GM23338 (cell line): ENCODE results near the gene TCP11L2. TPM values are rescaled to one million over a fixed set of nuclear protein-coding genes. Genes with fewer than 3 reads are reported as not detected.

Experiments used
- ATAC-seq: fragments of 200-7000 bp; cut with Tn5 transposase; 3 replicates; pipeline ENCODE4 v1.9.1; 2020
- DNase-seq: peaks from one replicate; pipeline ENCODE4 v3.0.0-alpha.2; 2015; ENCODE audit warnings: low spot score
- H2AFZ ChIP-seq: fragments of 200-600 bp; sonication (generic); 2 replicates; pipeline ENCODE4 v1.8.0; 2016; ENCODE audit warnings: antibody characterized with exemption, mild to moderate bottlenecking, moderate library complexity
- H3F3A ChIP-seq: fragments of 200-600 bp; sonication (generic); replicated peaks from 2 replicates; pipeline ENCODE4 v1.8.0; 2017; ENCODE audit warnings: antibody characterized with exemption, mixed run types, low read depth
- H3K27ac ChIP-seq: fragments of 200-600 bp; sonication (generic); 2 replicates; pipeline ENCODE4 v1.6.1; 2016; ENCODE audit warnings: low read depth
- H3K27me3 ChIP-seq: fragments of 200-600 bp; sonication (generic); 2 replicates; pipeline ENCODE4 v1.8.0; 2016; ENCODE audit warnings: mild to moderate bottlenecking, mixed run types, moderate library complexity; ENCODE audit not compliant: insufficient read depth
- H3K36me3 ChIP-seq: fragments of 200-600 bp; sonication (generic); 2 replicates; pipeline ENCODE4 v1.8.0; 2016; ENCODE audit warnings: mild to moderate bottlenecking; ENCODE audit not compliant: insufficient read depth
- H3K4me1 ChIP-seq: fragments of 200-600 bp; sonication (generic); 2 replicates; pipeline ENCODE4 v1.8.0; 2016; ENCODE audit warnings: mild to moderate bottlenecking, moderate library complexity; ENCODE audit not compliant: insufficient read depth
- H3K4me2 ChIP-seq: fragments of 200-600 bp; sonication (generic); 2 replicates; pipeline ENCODE4 v1.7.1; 2017; ENCODE audit warnings: mixed run types
- H3K4me3 ChIP-seq: fragments of 200-600 bp; sonication (generic); 2 replicates; pipeline ENCODE4 v1.6.1; 2016; ENCODE audit warnings: mixed run types
- H3K79me2 ChIP-seq: fragments of 200-600 bp; sonication (generic); replicated peaks from 2 replicates; pipeline ENCODE4 v1.8.0; 2017; ENCODE audit warnings: mild to moderate bottlenecking; ENCODE audit not compliant: insufficient read depth
- H3K9me2 ChIP-seq: fragments of 200-600 bp; sonication (generic); 2 replicates; pipeline ENCODE4 v1.8.0; 2017; ENCODE audit not compliant: insufficient read depth
- H4K20me1 ChIP-seq: fragments of 200-600 bp; sonication (generic); replicated peaks from 2 replicates; pipeline ENCODE4 v1.8.0; 2017; ENCODE audit warnings: mild to moderate bottlenecking; ENCODE audit not compliant: insufficient read depth
- H3K27ac Mint-ChIP-seq: 2 replicates; pipeline ENCODE4 v1.8.0; 2020; ENCODE audit warnings: inconsistent platforms, mild to moderate bottlenecking, moderate library complexity, mixed read lengths
- H3K27me3 Mint-ChIP-seq: 3 replicates; pipeline ENCODE4 v1.8.0; 2022; ENCODE audit warnings: low read depth, mild to moderate bottlenecking, moderate library complexity, mixed read lengths, inconsistent platforms; ENCODE audit not compliant: insufficient read depth, poor library complexity
- H3K36me3 Mint-ChIP-seq: 3 replicates; pipeline ENCODE4 v1.8.0; 2021; ENCODE audit warnings: low read depth, mild to moderate bottlenecking, inconsistent platforms, moderate library complexity, mixed read lengths
- H3K4me1 Mint-ChIP-seq: 3 replicates; pipeline ENCODE4 v1.8.0; 2020; ENCODE audit warnings: mild to moderate bottlenecking, inconsistent platforms, mixed read lengths
- H3K4me3 Mint-ChIP-seq: 3 replicates; pipeline ENCODE4 v1.8.0; 2021; ENCODE audit warnings: moderate library complexity, mild to moderate bottlenecking, inconsistent platforms, mixed read lengths
- H3K9me3 Mint-ChIP-seq: 3 replicates; pipeline ENCODE4 v1.8.0; 2020; ENCODE audit warnings: moderate library complexity, mild to moderate bottlenecking, inconsistent platforms, mixed read lengths
- CREB1 ChIP-seq: fragments of 250-450 bp; sonication (Bioruptor Pico); IDR thresholded peaks from 2 replicates; pipeline ENCODE4 v1.5.0; 2020; ENCODE audit warnings: low read depth, mild to moderate bottlenecking, moderate library complexity
- EZH2 ChIP-seq: fragments of 200-600 bp; sonication (generic); IDR thresholded peaks from one replicate; pipeline ENCODE4 v1.8.0; 2017; ENCODE audit warnings: antibody characterized with exemption, mild to moderate bottlenecking, low read depth; ENCODE audit not compliant: unreplicated experiment
- NANOG ChIP-seq: IDR thresholded peaks from 2 replicates; pipeline ENCODE4 v1.6.1; 2016; ENCODE audit warnings: antibody characterized with exemption, borderline replicate concordance
- POLR2AphosphoS5 ChIP-seq: IDR thresholded peaks from 2 replicates; pipeline ENCODE4 v1.6.1; 2016; ENCODE audit warnings: antibody characterized with exemption, low read depth
- STAT1 ChIP-seq: IDR thresholded peaks from one replicate; pipeline ENCODE4 v1.6.1; 2016; ENCODE audit warnings: antibody characterized with exemption; ENCODE audit not compliant: unreplicated experiment
- ZNF331 ChIP-seq: fragments of 250-450 bp; sonication (Bioruptor Pico); IDR thresholded peaks from 2 replicates; pipeline ENCODE4 v1.5.0; 2020; ENCODE audit warnings: low read depth, mild to moderate bottlenecking, moderate library complexity
- polyA plus RNA-seq: library from polyadenylated mRNA; unstranded; fragments of >200 nt; fragmentation: Nextera tagmentation; extraction: Ambion mirVana; gene quantifications from 2 replicates; pipeline ENCODE4 v1.2.1, GENCODE V29; 2016
- total RNA-seq: library from RNA; depleted of rRNA; stranded (reverse); fragments of >200 nt; shearing (Covaris generic); gene quantifications from 2 replicates; pipeline ENCODE4 v1.2.3, GENCODE V29; 2014
- TF ChIP-seq, protein P1 (sequence below): IDR thresholded peaks from 2 replicates; pipeline ENCODE4 v1.6.1; 2016; ENCODE audit warnings: antibody characterized with exemption
- TF ChIP-seq, protein P2 (sequence below): fragments of 250-450 bp; sonication (Bioruptor Pico); IDR thresholded peaks from 2 replicates; pipeline ENCODE4 v1.5.0; 2020; ENCODE audit warnings: mild to moderate bottlenecking, moderate library complexity

The TCP11L2 gene
- total and polyA plus RNA-seq, 2 experiments from 2014 or later, result 1.4 to 4.4 TPM

DNA sequence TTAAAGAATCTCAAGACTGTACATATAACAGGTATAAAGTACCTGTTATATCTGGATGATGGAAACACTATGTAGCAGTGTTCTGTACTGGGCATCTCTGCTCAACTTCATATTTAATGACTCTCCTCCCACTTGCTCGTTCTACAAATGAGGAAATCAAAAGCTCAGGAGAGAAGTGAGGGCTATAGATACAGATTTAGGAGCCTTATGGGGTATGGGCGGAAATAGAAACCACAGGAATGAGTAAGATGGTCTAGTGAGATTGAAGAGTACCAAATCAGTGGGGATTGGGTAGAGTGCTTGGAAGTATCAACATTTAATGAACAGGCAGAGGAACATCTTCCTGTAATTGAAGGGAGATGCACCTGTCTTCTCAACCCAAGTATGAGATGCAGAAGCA lies 31.2 kb downstream of the TCP11L2 start:
- H3K79me2 ChIP-seq, result no peaks in the 10 kb centered on the region
- DNase-seq (no peak), ATAC-seq (no peak)
- H3K27ac ChIP-seq, result no peak overlapping the region
- H3K36me3 ChIP-seq, result no peaks in the 10 kb centered on the region
- H3K4me3 Mint-ChIP-seq, result no peak overlapping the region
- no peaks in the 10 kb centered on the region for H4K20me1 ChIP-seq
- H3K9me2 ChIP-seq, result 0 out of 2 replicates have a peak, but pooled peaks cover 3% of the 10 kb centered on the region
- no peaks in the 10 kb centered on the region for H3F3A ChIP-seq
- no peak overlapping the region for H3K27ac Mint-ChIP-seq
- peaks cover 4% of the 10 kb centered on the region for H3K27me3 Mint-ChIP-seq
- no peak overlapping the region for H2AFZ ChIP-seq
- TF ChIP-seq EZH2 (no peak), NANOG (no peak), POLR2AphosphoS5 (no peak), ZNF331 (no peak), CREB1 (no peak)
- H3K4me1 Mint-ChIP-seq, result peaks cover 29% of the 10 kb centered on the region
- no peak overlapping the region for H3K4me3 ChIP-seq
- peaks cover 17% of the 10 kb centered on the region for H3K4me1 ChIP-seq
- no peaks in the 10 kb centered on the region; the same call in 2 of the 3 replicates for H3K36me3 Mint-ChIP-seq
- no peaks in the 10 kb centered on the region; the same call in 2 of the 3 replicates for H3K9me3 Mint-ChIP-seq
- H3K27me3 ChIP-seq, result no peaks in the 10 kb centered on the region
- no peak overlapping the region for H3K4me2 ChIP-seq

DNA sequence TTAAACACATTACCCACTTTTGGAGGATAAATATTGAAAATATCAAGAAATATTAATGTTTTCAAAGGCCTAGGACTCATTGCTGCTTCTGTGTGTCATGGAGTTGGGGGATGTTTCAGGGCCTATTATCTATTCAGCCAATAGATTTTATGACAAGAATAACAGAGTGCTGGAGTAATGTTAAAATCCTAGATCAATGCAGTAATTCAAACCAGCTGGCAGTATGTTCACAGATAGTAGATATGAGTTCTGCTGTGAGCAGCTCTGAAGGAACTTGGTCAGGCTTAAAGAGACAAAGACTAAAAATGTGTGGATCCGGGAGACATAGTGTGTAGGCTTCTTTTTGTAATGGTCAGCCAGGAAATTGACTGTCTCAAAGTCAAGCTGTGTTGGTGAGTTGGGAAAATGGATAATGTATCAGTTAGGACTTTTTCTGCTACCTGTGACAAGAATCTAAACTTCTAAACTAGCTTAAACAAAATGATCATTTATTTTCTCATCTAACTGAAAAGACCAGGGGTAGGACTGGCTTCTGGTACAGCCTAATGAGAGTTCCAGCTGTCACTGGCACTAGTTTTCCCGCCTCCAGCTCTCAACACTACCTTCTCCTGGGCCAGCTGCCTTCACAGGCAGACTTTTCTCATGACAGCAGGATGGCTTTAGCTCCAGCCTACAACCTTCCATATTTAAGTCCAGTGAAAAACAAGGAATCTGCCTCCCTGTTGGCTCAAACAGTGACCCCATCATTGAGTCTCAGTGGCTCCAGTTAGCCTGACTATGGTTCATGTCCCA lies 38.7 kb downstream of the TCP11L2 start:
- Histone ChIP-seq H3F3A (no peaks in the 10 kb centered on the region), H3K9me2 (0 out of 2 replicates have a peak, but pooled peaks cover 4% of the 10 kb centered on the region), H3K36me3 (no peaks in the 10 kb centered on the region), H2AFZ (no peak overlapping the region), H3K4me3 (no peak overlapping the region), H3K27me3 (no peaks in the 10 kb centered on the region), H3K4me1 (no peaks in the 10 kb centered on the region), H3K4me2 (no peak overlapping the region), H3K79me2 (no peaks in the 10 kb centered on the region), H4K20me1 (no peaks in the 10 kb centered on the region), H3K27ac (no peak overlapping the region)
- Mint-ChIP-seq H3K27me3 (no peaks in the 10 kb centered on the region), H3K4me3 (no peak overlapping the region), H3K36me3 (no peaks in the 10 kb centered on the region), H3K27ac (no peak overlapping the region), H3K9me3 (no peaks in the 10 kb centered on the region), H3K4me1 (no peaks in the 10 kb centered on the region)
- ATAC-seq (no peak), DNase-seq (no peak)
- TF ChIP-seq, protein P1, sequence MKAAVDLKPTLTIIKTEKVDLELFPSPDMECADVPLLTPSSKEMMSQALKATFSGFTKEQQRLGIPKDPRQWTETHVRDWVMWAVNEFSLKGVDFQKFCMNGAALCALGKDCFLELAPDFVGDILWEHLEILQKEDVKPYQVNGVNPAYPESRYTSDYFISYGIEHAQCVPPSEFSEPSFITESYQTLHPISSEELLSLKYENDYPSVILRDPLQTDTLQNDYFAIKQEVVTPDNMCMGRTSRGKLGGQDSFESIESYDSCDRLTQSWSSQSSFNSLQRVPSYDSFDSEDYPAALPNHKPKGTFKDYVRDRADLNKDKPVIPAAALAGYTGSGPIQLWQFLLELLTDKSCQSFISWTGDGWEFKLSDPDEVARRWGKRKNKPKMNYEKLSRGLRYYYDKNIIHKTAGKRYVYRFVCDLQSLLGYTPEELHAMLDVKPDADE, result no peak
- no peak for TF ChIP-seq STAT1

DNA sequence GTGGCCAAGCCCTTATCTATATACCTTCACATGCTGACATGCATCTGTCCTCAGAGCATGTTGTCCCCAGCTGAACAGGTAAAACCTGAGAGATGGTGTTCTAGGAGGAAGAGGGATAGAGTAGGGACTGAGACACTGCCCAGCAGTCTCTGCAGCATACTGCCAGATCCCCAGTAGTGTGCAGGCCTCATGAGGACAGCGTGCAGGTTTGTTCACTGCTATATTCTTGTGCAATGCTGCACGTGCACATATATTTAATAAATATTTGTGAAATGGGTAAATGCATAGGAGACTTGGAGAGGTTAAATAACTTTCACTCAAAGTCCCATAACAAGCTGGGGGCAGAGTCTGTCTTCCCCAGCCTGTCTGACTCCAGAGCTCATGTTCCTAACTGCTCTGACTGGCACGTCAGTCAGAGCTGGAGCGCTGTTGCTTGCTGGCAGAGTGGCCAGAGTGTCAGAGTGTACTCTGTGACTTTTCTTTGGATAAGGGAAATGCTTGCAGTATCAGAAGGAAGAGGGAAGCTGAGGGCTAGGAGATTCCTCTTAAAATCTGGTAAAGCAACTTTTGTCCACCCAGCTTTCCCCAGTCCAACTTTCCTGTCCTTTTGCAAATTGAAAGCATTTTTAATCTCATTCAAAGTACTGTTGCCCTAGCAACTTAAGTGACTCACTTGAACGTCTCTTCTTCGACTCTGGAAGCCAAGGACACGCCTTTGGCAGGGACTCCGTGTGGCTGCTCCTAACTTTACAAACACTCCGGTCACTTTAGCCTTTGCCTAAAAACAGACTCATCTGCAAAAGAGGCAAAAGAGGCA lies 40.1 kb downstream of the TCP11L2 start:
- no peaks in the 10 kb centered on the region for H3K4me1 Mint-ChIP-seq
- H3K27me3 ChIP-seq, result no peaks in the 10 kb centered on the region
- ATAC-seq (no peak), DNase-seq (no peak)
- no peaks in the 10 kb centered on the region for H3K79me2 ChIP-seq
- no peak overlapping the region for H3K4me2 ChIP-seq
- H2AFZ ChIP-seq, result no peak overlapping the region
- no peaks in the 10 kb centered on the region for H3K36me3 ChIP-seq
- no peaks in the 10 kb centered on the region for H4K20me1 ChIP-seq
- H3K27ac Mint-ChIP-seq, result no peak overlapping the region
- no peaks in the 10 kb centered on the region for H3K27me3 Mint-ChIP-seq
- no peak overlapping the region for H3K4me3 ChIP-seq
- H3K9me3 Mint-ChIP-seq, result no peaks in the 10 kb centered on the region
- H3K27ac ChIP-seq, result no peak overlapping the region
- no peaks in the 10 kb centered on the region for H3K4me1 ChIP-seq
- no peaks in the 10 kb centered on the region for H3K36me3 Mint-ChIP-seq
- H3K4me3 Mint-ChIP-seq, result no peak overlapping the region
- 0 out of 2 replicates have a peak, but pooled peaks cover 4% of the 10 kb centered on the region for H3K9me2 ChIP-seq
- H3F3A ChIP-seq, result no peaks in the 10 kb centered on the region
- TF ChIP-seq EZH2, result no peak
- no peak for TF ChIP-seq CREB1
- TF ChIP-seq, protein P2, sequence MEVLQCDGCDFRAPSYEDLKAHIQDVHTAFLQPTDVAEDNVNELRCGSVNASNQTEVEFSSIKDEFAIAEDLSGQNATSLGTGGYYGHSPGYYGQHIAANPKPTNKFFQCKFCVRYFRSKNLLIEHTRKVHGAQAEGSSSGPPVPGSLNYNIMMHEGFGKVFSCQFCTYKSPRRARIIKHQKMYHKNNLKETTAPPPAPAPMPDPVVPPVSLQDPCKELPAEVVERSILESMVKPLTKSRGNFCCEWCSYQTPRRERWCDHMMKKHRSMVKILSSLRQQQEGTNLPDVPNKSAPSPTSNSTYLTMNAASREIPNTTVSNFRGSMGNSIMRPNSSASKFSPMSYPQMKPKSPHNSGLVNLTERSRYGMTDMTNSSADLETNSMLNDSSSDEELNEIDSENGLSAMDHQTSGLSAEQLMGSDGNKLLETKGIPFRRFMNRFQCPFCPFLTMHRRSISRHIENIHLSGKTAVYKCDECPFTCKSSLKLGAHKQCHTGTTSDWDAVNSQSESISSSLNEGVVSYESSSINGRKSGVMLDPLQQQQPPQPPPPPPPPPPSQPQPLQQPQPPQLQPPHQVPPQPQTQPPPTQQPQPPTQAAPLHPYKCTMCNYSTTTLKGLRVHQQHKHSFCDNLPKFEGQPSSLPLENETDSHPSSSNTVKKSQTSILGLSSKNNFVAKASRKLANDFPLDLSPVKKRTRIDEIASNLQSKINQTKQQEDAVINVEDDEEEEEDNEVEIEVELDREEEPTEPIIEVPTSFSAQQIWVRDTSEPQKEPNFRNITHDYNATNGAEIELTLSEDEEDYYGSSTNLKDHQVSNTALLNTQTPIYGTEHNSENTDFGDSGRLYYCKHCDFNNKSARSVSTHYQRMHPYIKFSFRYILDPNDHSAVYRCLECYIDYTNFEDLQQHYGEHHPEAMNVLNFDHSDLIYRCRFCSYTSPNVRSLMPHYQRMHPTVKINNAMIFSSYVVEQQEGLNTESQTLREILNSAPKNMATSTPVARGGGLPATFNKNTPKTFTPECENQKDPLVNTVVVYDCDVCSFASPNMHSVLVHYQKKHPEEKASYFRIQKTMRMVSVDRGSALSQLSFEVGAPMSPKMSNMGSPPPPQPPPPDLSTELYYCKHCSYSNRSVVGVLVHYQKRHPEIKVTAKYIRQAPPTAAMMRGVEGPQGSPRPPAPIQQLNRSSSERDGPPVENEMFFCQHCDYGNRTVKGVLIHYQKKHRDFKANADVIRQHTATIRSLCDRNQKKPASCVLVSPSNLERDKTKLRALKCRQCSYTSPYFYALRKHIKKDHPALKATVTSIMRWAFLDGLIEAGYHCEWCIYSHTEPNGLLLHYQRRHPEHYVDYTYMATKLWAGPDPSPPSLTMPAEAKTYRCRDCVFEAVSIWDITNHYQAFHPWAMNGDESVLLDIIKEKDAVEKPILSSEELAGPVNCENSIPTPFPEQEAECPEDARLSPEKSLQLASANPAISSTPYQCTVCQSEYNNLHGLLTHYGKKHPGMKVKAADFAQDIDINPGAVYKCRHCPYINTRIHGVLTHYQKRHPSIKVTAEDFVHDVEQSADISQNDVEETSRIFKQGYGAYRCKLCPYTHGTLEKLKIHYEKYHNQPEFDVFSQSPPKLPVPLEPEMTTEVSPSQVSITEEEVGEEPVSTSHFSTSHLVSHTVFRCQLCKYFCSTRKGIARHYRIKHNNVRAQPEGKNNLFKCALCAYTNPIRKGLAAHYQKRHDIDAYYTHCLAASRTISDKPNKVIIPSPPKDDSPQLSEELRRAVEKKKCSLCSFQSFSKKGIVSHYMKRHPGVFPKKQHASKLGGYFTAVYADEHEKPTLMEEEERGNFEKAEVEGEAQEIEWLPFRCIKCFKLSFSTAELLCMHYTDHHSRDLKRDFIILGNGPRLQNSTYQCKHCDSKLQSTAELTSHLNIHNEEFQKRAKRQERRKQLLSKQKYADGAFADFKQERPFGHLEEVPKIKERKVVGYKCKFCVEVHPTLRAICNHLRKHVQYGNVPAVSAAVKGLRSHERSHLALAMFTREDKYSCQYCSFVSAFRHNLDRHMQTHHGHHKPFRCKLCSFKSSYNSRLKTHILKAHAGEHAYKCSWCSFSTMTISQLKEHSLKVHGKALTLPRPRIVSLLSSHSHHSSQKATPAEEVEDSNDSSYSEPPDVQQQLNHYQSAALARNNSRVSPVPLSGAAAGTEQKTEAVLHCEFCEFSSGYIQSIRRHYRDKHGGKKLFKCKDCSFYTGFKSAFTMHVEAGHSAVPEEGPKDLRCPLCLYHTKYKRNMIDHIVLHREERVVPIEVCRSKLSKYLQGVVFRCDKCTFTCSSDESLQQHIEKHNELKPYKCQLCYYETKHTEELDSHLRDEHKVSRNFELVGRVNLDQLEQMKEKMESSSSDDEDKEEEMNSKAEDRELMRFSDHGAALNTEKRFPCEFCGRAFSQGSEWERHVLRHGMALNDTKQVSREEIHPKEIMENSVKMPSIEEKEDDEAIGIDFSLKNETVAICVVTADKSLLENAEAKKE (CRISPR knock-in tag), result no peak
